ENCODE data around the gene OR6J1.

- TF ChIP-seq ZNF2 (tag by site-specific recombination; IDR thresholded peaks at IDR 0.05), result no peak
- no peak for TF ChIP-seq CTCF (tag by site-specific recombination; IDR thresholded peaks at IDR 0.05)
- TF ChIP-seq ATF2 (tag by site-specific recombination; IDR thresholded peaks at IDR 0.05; ENCODE audit: low read depth), result no peak
- no peak for TF ChIP-seq ZSCAN23 (tag by site-specific recombination; IDR thresholded peaks at IDR 0.05)
- TF ChIP-seq ZNF335 (tag by site-specific recombination; conservative IDR thresholded peaks at IDR 0.05), result no peak
- TF ChIP-seq ZBTB26 (tag by site-specific recombination; optimal IDR thresholded peaks at IDR 0.05), result no peak
- TF ChIP-seq BCL11B (tag by site-specific recombination; IDR thresholded peaks at IDR 0.05; ENCODE audit: low read depth), result no peak
- no peak for TF ChIP-seq OSR2 (tag by site-specific recombination; IDR thresholded peaks at IDR 0.05)
- no peak for TF ChIP-seq ZBTB10 (tag by site-specific recombination; IDR thresholded peaks at IDR 0.05)
- TF ChIP-seq PBX3 (CRISPR knock-in tag; IDR thresholded peaks at IDR 0.05), result no peak
Observed at GRCh38 chr14:22666203-22666893, 22.2 kb upstream of the OR6J1 start.
